ENCODE results near the gene ANKMY1. TPM values are rescaled to one million over a fixed set of nuclear protein-coding genes. Genes with fewer than 3 reads are reported as not detected.

ANKMY1 gene
- total and polyA plus RNA-seq, 2 of the 13 experiments (the other 11 are each of a cell fraction or from before 2014, with no cell fraction given): 11.7 to 18.8 TPM

DNA sequence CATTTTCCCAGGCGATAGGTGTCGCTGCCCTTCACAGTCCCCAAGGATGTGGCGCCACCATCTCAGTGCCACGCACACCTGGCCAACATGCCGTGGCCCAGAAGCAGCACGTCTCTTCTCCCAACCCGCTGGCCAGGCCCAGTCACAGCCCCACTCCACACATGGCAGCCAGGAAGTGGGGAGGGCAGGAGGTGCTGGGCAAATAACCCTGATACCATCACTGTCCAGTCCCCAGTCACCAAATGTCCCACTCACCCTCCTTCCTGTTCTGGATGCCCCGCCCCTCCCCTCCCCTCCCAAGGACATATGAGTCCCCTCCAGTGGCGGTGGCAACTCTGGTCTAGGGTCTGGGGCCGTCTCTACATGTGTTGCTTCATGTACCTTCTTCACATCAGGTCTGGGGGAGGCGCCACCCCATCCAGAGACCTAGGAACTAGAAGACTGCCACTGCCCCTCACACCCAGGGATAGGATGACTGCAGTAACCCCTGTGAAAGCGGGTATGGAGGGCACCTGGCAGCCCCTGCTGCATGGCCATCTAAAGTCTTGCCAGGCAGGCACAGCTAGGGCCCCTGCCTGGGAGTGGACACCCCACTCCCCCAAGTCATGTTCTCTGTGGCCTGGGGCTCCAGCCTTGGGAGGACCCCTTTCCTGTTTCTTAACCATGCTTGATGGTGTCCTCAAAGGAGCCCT lies 21.4 kb upstream of the ANKMY1 start:
- no TSS peak for BruUV-seq (replicated peaks)
- in situ Hi-C loops (cut with HindIII; ENCODE audit: extremely low pct_ligation_motif_present, low pct_unique_long_range_greater_than_20kb) (no loop called here), intact Hi-C loops (cut with micrococcal nuclease; ENCODE audit: unreplicated experiment) (no loop called here)
- peak; percentile 5 for ATAC-seq
- peak overlapping the region in 1 of 3 experiments; percentile 63; a peak in 1 of 6 replicates for H3K4me3 ChIP-seq (replicated peaks in 1 of 3; ENCODE audit: insufficient read depth in 1 of 3, low read depth in 2 of 3, low read length in 3 of 3)
- ChIA-PET CTCF (ENCODE audit: low intra/inter-chr PET ratio, low total read pairs) (interaction anchor here (0.7 to 1.3 kb wide), 3 partner anchors 11 to 26 kb away, joined by 3 to 7 read pairs (median 4); no protein-coding TSS in a partner anchor), POLR2A (interaction anchor here (0.9 to 2.1 kb wide), 10 partner anchors 9 to 261 kb away, joined by 3 to 66 read pairs (median 8); partner anchors contain the start of genes DUSP28 and RNPEPL1)
- peak overlapping the region; percentile 96 for H3K4me2 ChIP-seq (ENCODE audit: low read depth, low read length)
- peak overlapping the region; percentile 80 for H3K27ac ChIP-seq (ENCODE audit: extremely low read length, insufficient read depth, low read length)
- DNase-seq (ENCODE audit: low spot score): no peak
- H3K79me2 ChIP-seq (ENCODE audit: insufficient read depth, low read length): peaks cover 32% of the 10 kb centered on the region
- WGBS (ENCODE audit: low lambda C conversion rate): 96% methylated on average over 11 of the region's 12 CpGs
- H3K9ac ChIP-seq (ENCODE audit: insufficient read depth, low read depth, low read length): peak overlapping the region; percentile 61
- no peak overlapping the region for H2AFZ ChIP-seq (ENCODE audit: low read length)
- no peak for FAIRE-seq
- H3K4me1 ChIP-seq (ENCODE audit: insufficient read depth, low read length): peaks cover 54% of the 10 kb centered on the region
- no peaks in the 10 kb centered on the region for H3K9me3 ChIP-seq (ENCODE audit: low read length)
- no peaks in the 10 kb centered on the region for H3K27me3 ChIP-seq (ENCODE audit: control insufficient read depth in 1 of 2, insufficient read depth in 2 of 2, low read length in 2 of 2)
- H3K36me3 ChIP-seq (replicated peaks in 1 of 2; ENCODE audit: control insufficient read depth in 1 of 2, insufficient read depth in 2 of 2, low read length in 2 of 2): peaks cover 3 to 13% of the 10 kb centered on the region in 2 experiments; a peak in 4 of 5 replicates
- H4K20me1 ChIP-seq (ENCODE audit: insufficient read depth, low read length): peaks cover 3% of the 10 kb centered on the region; the same call in 1 of the 2 replicates
- TF ChIP-seq AGO1 (IDR thresholded peaks at IDR 0.05; ENCODE audit: low read depth, low read length, poor library complexity, severe bottlenecking) (peak; percentile 19), AGO2 (optimal IDR thresholded peaks at IDR 0.05; ENCODE audit: low read depth, low read length) (peak; percentile 25), ZNF138 (CRISPR knock-in tag; IDR thresholded peaks at IDR 0.05; ENCODE audit: low read depth) (no peak), NFYB (CRISPR knock-in tag; IDR thresholded peaks at IDR 0.05) (no peak), ZNF589 (CRISPR knock-in tag; conservative IDR thresholded peaks at IDR 0.05) (0 out of 2 replicates have a peak, but pooled peaks have one; percentile 41), ZSCAN12 (CRISPR knock-in tag; IDR thresholded peaks at IDR 0.05) (no peak), MTF2 (CRISPR knock-in tag; IDR thresholded peaks at IDR 0.05; ENCODE audit: borderline replicate concordance) (no peak), ZNF337 (CRISPR knock-in tag; IDR thresholded peaks at IDR 0.05; ENCODE audit: borderline replicate concordance, low read depth) (no peak), ZNF383 (CRISPR knock-in tag; IDR thresholded peaks at IDR 0.05; ENCODE audit: borderline replicate concordance) (no peak), ZC3H13 (CRISPR knock-in tag; IDR thresholded peaks at IDR 0.05) (peak; percentile 88), ZNF891 (CRISPR knock-in tag; IDR thresholded peaks at IDR 0.05) (0 out of 2 replicates have a peak, but pooled peaks have one; percentile 31), ZNF260 (CRISPR knock-in tag; IDR thresholded peaks at IDR 0.05; ENCODE audit: borderline replicate concordance, low read depth) (peak; percentile 72; the same call in 1 of the 2 replicates), SRSF1 (optimal IDR thresholded peaks at IDR 0.05; ENCODE audit: low read depth, low read length) (peak; percentile 10), POLR2AphosphoS5 (IDR thresholded peaks at IDR 0.05; ENCODE audit: low read depth, low read length) (0 out of 2 replicates have a peak, but pooled peaks have one; percentile 20)
- TF ChIP-seq, protein P1, sequence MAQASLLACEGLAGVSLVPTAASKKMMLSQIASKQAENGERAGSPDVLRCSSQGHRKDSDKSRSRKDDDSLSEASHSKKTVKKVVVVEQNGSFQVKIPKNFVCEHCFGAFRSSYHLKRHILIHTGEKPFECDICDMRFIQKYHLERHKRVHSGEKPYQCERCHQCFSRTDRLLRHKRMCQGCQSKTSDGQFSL (CRISPR knock-in tag; IDR thresholded peaks at IDR 0.05): no peak
- TF ChIP-seq, protein P2, sequence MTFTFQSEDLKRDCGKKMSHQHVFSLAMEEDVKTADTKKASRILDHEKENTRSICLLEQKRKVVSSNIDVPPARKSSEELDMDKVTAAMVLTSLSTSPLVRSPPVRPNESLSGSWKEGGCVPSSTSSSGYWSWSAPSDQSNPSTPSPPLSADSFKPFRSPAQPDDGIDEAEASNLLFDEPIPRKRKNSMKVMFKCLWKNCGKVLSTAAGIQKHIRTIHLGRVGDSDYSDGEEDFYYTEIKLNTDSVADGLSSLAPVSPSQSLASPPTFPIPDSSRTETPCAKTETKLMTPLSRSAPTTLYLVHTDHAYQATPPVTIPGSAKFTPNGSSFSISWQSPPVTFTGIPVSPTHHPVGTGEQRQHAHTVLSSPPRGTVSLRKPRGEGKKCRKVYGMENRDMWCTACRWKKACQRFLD (CRISPR knock-in tag; IDR thresholded peaks at IDR 0.05; ENCODE audit: borderline replicate concordance): no peak
- TF ChIP-seq, protein P3, sequence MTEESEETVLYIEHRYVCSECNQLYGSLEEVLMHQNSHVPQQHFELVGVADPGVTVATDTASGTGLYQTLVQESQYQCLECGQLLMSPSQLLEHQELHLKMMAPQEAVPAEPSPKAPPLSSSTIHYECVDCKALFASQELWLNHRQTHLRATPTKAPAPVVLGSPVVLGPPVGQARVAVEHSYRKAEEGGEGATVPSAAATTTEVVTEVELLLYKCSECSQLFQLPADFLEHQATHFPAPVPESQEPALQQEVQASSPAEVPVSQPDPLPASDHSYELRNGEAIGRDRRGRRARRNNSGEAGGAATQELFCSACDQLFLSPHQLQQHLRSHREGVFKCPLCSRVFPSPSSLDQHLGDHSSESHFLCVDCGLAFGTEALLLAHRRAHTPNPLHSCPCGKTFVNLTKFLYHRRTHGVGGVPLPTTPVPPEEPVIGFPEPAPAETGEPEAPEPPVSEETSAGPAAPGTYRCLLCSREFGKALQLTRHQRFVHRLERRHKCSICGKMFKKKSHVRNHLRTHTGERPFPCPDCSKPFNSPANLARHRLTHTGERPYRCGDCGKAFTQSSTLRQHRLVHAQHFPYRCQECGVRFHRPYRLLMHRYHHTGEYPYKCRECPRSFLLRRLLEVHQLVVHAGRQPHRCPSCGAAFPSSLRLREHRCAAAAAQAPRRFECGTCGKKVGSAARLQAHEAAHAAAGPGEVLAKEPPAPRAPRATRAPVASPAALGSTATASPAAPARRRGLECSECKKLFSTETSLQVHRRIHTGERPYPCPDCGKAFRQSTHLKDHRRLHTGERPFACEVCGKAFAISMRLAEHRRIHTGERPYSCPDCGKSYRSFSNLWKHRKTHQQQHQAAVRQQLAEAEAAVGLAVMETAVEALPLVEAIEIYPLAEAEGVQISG (CRISPR knock-in tag; IDR thresholded peaks at IDR 0.05): no peak

Measured in HepG2 (cell line).